Measurements from ENCODE around the gene LSAMP.

Gene LSAMP

DNA sequence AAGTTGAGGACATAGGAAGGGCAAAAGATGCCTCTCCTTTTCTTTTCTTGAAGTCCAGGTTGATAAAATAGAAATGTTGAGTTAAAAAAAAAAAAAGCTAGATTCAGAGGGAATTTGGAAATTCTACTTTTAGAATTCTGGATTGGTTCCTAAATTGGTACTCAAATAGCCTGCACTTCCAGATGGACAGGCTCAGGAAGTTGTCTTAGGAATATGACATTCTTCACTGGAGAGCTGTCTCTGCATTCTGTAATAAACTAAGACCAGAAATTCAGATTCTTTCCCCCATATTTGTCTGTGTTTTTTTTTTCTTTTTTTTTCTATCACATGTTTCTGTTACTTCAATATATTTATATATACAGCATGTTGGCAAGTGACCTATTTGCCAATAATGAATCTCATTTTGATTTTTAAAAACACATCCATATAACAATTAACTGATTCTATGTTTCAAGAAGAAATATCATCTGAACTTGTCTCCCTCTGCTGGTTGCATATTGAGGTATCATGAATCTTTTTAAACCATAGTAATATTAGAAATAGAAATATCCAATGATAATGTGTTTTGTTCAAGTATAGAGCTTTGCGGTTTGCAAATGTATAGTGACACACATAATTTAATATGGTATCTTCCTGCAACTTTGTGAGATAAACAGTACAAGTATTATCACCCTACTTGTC lies 8.5 kb upstream of the LSAMP start:
- H3K9ac ChIP-seq (ENCODE audit: low read length): no peak overlapping the region
- no peak overlapping the region for H3K4me3 ChIP-seq (ENCODE audit: low read depth, low read length)
- peaks cover 8% of the 10 kb centered on the region; the same call in 1 of the 2 replicates for H3K9me3 ChIP-seq (ENCODE audit: control insufficient read depth, insufficient read depth, low read depth, low read length)
- peaks cover 6% of the 10 kb centered on the region; the same call in 1 of the 2 replicates for H3K4me1 ChIP-seq (ENCODE audit: control insufficient read depth, insufficient read depth, low read length)
- H3K27ac ChIP-seq (ENCODE audit: low read depth, low read length): no peak overlapping the region
- H3K36me3 ChIP-seq (ENCODE audit: control insufficient read depth, insufficient read depth, low read length): no peaks in the 10 kb centered on the region
- no peaks in the 10 kb centered on the region for H3K27me3 ChIP-seq (ENCODE audit: control insufficient read depth, insufficient read depth, low read length)

DNA sequence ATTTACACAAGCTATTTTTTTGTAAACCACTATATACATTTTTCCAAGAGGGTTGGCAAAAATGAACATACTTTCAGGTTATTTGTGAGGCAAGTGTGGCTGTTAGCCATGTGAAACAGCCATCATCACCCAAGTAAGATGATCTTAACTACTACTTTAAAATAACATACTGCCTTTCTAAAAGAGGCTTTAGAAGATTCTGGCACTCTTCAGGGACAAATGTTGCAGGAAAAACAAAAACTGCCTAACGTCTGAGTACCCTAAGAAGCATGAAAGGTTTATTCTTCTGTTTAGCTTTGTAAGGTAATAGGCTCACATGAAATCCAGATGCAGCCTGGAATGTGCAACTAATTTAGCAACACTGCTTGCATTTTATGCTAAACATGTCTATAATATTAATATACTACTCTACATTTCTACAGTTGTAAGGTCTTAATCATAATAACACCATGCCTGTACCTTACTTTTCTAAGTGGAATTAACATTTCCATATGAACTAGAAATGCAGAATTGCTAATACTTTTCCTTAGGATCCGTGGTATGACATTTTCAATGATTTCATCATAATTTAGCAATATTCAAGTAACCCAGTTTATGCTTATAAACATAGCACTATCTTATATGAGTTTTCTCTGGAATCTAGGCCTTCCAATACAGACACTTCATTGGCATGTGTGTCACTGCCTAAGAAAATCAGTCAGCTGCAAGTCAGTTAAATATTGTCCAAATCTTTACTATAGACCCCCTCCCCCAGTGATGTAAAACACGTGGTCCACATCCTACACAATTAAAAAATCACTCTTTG lies 4.5 kb upstream of the LSAMP start:
- Histone ChIP-seq H3K27me3 (ENCODE audit: control insufficient read depth, insufficient read depth, low read length) (peaks cover 4% of the 10 kb centered on the region; the same call in 1 of the 2 replicates), H3K9me3 (ENCODE audit: control insufficient read depth, insufficient read depth, low read depth, low read length) (peaks cover 1% of the 10 kb centered on the region; the same call in 1 of the 2 replicates), H3K36me3 (ENCODE audit: control insufficient read depth, insufficient read depth, low read length) (no peaks in the 10 kb centered on the region), H3K27ac (ENCODE audit: low read depth, low read length) (no peak overlapping the region), H3K4me1 (ENCODE audit: control insufficient read depth, insufficient read depth, low read length) (peaks cover 15% of the 10 kb centered on the region), H3K9ac (ENCODE audit: low read length) (no peak overlapping the region), H3K4me3 (ENCODE audit: low read depth, low read length) (no peak overlapping the region)

DNA sequence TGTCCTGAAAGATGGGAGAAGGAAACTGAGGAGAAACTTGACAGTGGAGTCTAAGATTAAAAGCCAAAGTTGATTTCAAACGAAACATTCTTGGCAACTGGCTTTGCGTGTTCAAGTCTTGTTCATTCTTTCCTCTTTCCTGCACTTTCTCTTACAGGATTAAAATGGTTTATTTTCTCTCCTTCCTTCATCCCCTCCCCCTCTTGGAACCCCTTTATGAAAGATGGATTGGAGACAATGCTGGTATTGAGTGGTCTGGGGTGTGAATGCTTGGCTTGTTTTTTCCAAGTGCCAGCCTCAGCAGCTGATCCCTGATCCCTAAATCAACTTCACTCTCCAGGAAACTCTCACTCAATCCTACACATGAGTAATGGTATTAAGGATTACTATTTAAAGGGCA lies 703 bp upstream of the LSAMP start:
- Histone ChIP-seq H3K27me3 (ENCODE audit: control insufficient read depth, insufficient read depth, low read length) (peaks cover 19% of the 10 kb centered on the region), H3K9me3 (ENCODE audit: control insufficient read depth, insufficient read depth, low read depth, low read length) (no peaks in the 10 kb centered on the region), H3K36me3 (ENCODE audit: control insufficient read depth, insufficient read depth, low read length) (no peaks in the 10 kb centered on the region), H3K4me3 (ENCODE audit: low read depth, low read length) (peak overlapping the region; percentile 69), H3K27ac (ENCODE audit: low read depth, low read length) (no peak overlapping the region), H3K9ac (ENCODE audit: low read length) (no peak overlapping the region), H3K4me1 (ENCODE audit: control insufficient read depth, insufficient read depth, low read length) (peaks cover 24% of the 10 kb centered on the region)

DNA sequence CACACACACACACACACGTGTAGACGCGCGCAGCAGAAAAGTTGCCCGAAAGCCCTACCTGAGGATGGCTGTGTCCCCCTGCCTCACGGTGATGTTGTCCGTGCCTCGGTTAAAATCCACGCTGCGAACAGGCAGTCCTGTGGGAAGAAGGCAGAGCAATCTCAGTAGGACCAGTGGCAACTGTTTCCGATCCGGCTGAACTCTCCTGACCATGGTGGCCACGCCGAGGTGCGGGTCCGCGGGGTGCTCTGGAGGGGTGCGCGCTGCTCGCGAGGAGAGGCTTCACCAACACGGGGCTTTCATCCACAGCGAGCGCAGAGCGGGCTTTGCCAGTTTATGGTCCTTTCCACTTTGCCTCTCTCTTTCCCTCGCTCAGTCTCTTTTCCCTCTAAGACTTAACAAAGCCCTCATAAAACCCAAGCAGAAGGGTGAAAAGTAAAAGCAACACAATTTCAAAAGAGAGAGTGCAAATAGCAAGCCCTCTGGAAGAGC lies 422 bp downstream of the LSAMP start:
- H3K4me1 ChIP-seq (ENCODE audit: control insufficient read depth, insufficient read depth, low read length): peaks cover 24% of the 10 kb centered on the region
- H3K9ac ChIP-seq (ENCODE audit: low read length): peak overlapping the region; percentile 53
- peak overlapping the region; percentile 69 for H3K4me3 ChIP-seq (ENCODE audit: low read depth, low read length)
- H3K9me3 ChIP-seq (ENCODE audit: control insufficient read depth, insufficient read depth, low read depth, low read length): no peaks in the 10 kb centered on the region
- peaks cover 19% of the 10 kb centered on the region for H3K27me3 ChIP-seq (ENCODE audit: control insufficient read depth, insufficient read depth, low read length)
- H3K36me3 ChIP-seq (ENCODE audit: control insufficient read depth, insufficient read depth, low read length): no peaks in the 10 kb centered on the region
- no peak overlapping the region for H3K27ac ChIP-seq (ENCODE audit: low read depth, low read length)

DNA sequence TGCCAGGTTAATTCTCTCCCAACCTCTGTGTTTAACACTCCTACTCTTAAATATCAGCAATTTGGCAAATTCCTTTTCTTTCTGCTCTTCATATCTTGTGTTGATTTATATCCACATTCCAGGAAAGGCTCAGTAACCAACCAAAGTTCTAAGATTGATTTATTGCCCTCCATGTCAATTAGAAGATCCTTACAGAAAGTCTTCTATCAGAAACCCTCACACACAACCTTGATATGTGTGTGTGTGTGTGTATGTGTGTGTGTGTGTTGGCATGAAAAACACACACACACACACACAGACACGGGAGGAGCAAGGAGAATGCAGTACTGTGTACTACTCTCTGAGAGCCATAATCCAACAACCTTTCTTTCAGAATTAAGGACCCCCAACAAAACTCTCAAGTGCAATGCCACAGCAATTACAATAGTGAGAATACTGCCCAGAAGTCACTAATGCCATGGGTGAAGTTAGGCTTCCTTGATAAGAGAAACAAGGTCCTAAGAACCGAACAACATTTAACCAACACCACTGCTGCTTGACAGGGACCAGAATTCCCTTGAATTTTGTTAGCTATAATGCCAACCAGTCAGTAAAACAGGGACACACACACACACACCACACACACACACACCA lies 1.1 kb downstream of the LSAMP start:
- Histone ChIP-seq H3K9ac (ENCODE audit: low read length) (peak overlapping the region; percentile 53), H3K27ac (ENCODE audit: low read depth, low read length) (no peak overlapping the region), H3K4me3 (ENCODE audit: low read depth, low read length) (peak overlapping the region; percentile 69), H3K36me3 (ENCODE audit: control insufficient read depth, insufficient read depth, low read length) (no peaks in the 10 kb centered on the region), H3K4me1 (ENCODE audit: control insufficient read depth, insufficient read depth, low read length) (peaks cover 24% of the 10 kb centered on the region), H3K27me3 (ENCODE audit: control insufficient read depth, insufficient read depth, low read length) (peaks cover 19% of the 10 kb centered on the region), H3K9me3 (ENCODE audit: control insufficient read depth, insufficient read depth, low read depth, low read length) (no peaks in the 10 kb centered on the region)

DNA sequence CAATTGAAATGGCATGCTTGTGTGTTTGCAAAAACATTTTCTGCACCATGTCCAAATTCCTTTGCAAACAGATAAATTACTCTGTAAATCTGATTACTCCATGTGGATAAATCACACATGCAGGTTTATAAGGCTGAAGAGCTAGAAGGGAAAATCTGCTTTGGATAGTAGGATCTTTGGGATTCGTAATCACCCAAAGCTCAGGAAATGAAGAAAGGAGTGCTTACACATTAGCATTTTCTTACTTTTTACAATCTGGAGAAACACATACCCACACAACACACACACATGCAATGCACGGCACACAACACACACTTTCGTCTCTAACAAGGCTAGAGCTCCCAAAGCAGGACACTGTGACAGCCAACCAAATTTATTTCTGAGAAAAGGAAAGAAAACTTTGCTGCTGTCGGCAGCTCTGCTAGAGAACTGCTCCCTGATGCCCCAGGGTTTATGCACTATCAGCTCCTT lies 2.1 kb downstream of the LSAMP start:
- peaks cover 22% of the 10 kb centered on the region for H3K4me1 ChIP-seq (ENCODE audit: control insufficient read depth, insufficient read depth, low read length)
- no peak overlapping the region for H3K27ac ChIP-seq (ENCODE audit: low read depth, low read length)
- no peak overlapping the region for H3K9ac ChIP-seq (ENCODE audit: low read length)
- no peaks in the 10 kb centered on the region for H3K36me3 ChIP-seq (ENCODE audit: control insufficient read depth, insufficient read depth, low read length)
- peaks cover 19% of the 10 kb centered on the region for H3K27me3 ChIP-seq (ENCODE audit: control insufficient read depth, insufficient read depth, low read length)
- H3K4me3 ChIP-seq (ENCODE audit: low read depth, low read length): peak overlapping the region; percentile 69
- no peaks in the 10 kb centered on the region for H3K9me3 ChIP-seq (ENCODE audit: control insufficient read depth, insufficient read depth, low read depth, low read length)

DNA sequence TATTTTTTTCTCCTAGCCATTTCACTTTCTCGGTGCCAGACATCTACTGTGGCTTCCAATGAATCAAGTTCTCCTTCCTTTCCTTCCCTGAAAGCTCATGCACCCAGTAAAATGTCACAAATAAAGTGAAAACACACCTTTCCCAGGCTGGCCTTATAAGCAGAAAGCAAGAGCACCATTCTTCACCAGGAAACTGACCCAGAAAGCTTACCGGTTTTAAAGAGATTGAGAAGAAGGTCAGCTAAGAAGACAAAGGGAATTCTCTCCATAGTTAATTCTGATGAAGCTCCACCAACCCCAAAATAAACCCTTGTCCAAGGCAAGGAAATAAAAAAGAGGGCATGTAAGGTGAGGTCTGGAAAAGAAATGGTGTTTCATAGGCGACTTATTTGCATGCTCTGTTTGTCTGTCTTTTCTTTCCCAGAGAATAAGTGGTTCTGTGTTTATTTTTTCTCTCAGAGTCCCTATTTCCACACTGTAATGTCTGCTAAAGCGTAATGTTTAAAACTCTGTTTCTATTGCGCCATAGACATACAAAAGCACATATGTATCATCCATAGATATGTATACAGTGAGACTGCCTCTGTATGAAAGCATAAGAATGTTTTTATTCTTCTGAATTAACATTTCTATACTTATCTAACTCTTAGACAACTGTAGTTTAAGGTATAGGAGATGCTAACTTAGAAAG lies 2.8 kb downstream of the LSAMP start:
- H3K27ac ChIP-seq (ENCODE audit: low read depth, low read length): no peak overlapping the region
- no peaks in the 10 kb centered on the region for H3K9me3 ChIP-seq (ENCODE audit: control insufficient read depth, insufficient read depth, low read depth, low read length)
- peaks cover 20% of the 10 kb centered on the region for H3K4me1 ChIP-seq (ENCODE audit: control insufficient read depth, insufficient read depth, low read length)
- H3K9ac ChIP-seq (ENCODE audit: low read length): no peak overlapping the region
- no peaks in the 10 kb centered on the region for H3K36me3 ChIP-seq (ENCODE audit: control insufficient read depth, insufficient read depth, low read length)
- H3K27me3 ChIP-seq (ENCODE audit: control insufficient read depth, insufficient read depth, low read length): peaks cover 19% of the 10 kb centered on the region
- peak overlapping the region; percentile 19; the same call in 1 of the 2 replicates for H3K4me3 ChIP-seq (ENCODE audit: low read depth, low read length)

DNA sequence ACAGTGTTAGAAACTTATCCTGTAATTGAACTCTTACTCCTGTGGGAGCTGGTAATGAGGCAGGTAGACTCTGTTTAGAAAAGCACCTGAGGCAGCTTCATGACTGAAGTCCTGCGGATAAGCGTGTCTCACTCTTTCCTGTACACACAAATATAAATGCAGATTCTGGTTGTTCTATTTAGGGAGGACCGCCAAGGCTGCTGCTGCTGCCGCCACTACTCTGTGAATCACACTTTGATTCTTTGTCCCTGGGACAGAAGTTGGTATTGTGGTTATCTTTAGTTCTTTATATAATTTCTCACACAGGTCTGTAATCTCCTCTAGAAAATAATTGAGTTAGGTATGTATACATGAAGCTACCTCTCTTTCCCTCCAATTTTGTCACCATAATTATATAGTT lies 3.6 kb downstream of the LSAMP start:
- no peak overlapping the region for H3K27ac ChIP-seq (ENCODE audit: low read depth, low read length)
- no peaks in the 10 kb centered on the region for H3K36me3 ChIP-seq (ENCODE audit: control insufficient read depth, insufficient read depth, low read length)

DNA sequence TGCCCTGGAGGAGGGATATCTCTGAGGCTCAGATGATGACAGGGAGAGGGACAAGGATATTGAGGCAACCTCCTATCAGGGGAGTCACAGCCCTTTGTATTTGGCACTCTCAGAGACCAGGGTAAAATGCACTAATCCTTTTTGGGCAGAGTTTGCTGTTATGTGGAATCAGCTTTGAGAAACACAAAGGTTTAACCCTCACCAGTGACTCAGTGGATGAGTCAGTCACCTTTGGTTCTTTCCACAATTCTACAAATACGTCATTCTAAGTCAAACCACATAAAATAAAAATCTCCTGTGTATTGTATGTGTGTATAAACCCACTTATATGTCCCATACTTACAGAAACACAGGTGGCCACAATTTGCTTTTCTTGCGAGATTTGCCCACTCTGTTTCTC lies 5.1 kb downstream of the LSAMP start:
- Histone ChIP-seq H3K27ac (ENCODE audit: low read depth, low read length) (no peak overlapping the region), H3K9me3 (ENCODE audit: control insufficient read depth, insufficient read depth, low read depth, low read length) (no peaks in the 10 kb centered on the region), H3K36me3 (ENCODE audit: control insufficient read depth, insufficient read depth, low read length) (no peaks in the 10 kb centered on the region), H3K27me3 (ENCODE audit: control insufficient read depth, insufficient read depth, low read length) (peaks cover 17% of the 10 kb centered on the region), H3K4me1 (ENCODE audit: control insufficient read depth, insufficient read depth, low read length) (peaks cover 15% of the 10 kb centered on the region), H3K4me3 (ENCODE audit: low read depth, low read length) (no peak overlapping the region), H3K9ac (ENCODE audit: low read length) (no peak overlapping the region)

More for the DNA sequence above, 3.6 kb downstream of the LSAMP start:
- H3K4me3 ChIP-seq (ENCODE audit: low read depth, low read length): no peak overlapping the region
- H3K27me3 ChIP-seq (ENCODE audit: control insufficient read depth, insufficient read depth, low read length): peaks cover 19% of the 10 kb centered on the region
- no peak overlapping the region for H3K9ac ChIP-seq (ENCODE audit: low read length)
- peaks cover 20% of the 10 kb centered on the region for H3K4me1 ChIP-seq (ENCODE audit: control insufficient read depth, insufficient read depth, low read length)
- H3K9me3 ChIP-seq (ENCODE audit: control insufficient read depth, insufficient read depth, low read depth, low read length): no peaks in the 10 kb centered on the region

DNA sequence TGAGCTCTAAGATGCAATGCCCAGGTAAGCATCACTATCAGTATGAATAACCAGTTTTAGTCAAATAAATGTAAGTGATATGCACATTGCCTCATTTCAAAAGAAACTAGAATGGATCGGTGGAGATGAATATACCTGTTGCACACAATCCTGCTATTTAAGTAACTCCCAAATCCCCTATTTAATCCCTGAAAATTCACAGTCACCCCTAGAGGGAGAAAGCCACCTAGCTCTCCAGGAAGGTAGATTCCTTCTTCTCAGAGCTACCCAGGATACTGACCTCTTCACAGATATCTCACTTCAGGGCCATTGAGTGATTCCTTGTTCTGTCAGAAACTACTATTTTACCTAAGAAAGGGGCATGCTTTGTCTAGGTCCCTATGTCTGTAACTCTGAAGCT lies 11.7 kb downstream of the LSAMP start:
- Histone ChIP-seq H3K27ac (ENCODE audit: low read depth, low read length) (no peak overlapping the region), H3K4me1 (ENCODE audit: control insufficient read depth, insufficient read depth, low read length) (0 out of 2 replicates have a peak, but pooled peaks cover 4% of the 10 kb centered on the region), H3K9ac (ENCODE audit: low read length) (no peak overlapping the region), H3K4me3 (ENCODE audit: low read depth, low read length) (no peak overlapping the region), H3K9me3 (ENCODE audit: control insufficient read depth, insufficient read depth, low read depth, low read length) (no peaks in the 10 kb centered on the region), H3K36me3 (ENCODE audit: control insufficient read depth, insufficient read depth, low read length) (no peaks in the 10 kb centered on the region), H3K27me3 (ENCODE audit: control insufficient read depth, insufficient read depth, low read length) (no peaks in the 10 kb centered on the region)

All from HUES6 (cell line).